Measurements from ENCODE around the gene SLAMF9. TPM values are rescaled to one million over a fixed set of nuclear protein-coding genes. Genes with fewer than 3 reads are reported as not detected.

SLAMF9 gene
- total RNA-seq, 2 donors from 2014 or later = not detected

DNA sequence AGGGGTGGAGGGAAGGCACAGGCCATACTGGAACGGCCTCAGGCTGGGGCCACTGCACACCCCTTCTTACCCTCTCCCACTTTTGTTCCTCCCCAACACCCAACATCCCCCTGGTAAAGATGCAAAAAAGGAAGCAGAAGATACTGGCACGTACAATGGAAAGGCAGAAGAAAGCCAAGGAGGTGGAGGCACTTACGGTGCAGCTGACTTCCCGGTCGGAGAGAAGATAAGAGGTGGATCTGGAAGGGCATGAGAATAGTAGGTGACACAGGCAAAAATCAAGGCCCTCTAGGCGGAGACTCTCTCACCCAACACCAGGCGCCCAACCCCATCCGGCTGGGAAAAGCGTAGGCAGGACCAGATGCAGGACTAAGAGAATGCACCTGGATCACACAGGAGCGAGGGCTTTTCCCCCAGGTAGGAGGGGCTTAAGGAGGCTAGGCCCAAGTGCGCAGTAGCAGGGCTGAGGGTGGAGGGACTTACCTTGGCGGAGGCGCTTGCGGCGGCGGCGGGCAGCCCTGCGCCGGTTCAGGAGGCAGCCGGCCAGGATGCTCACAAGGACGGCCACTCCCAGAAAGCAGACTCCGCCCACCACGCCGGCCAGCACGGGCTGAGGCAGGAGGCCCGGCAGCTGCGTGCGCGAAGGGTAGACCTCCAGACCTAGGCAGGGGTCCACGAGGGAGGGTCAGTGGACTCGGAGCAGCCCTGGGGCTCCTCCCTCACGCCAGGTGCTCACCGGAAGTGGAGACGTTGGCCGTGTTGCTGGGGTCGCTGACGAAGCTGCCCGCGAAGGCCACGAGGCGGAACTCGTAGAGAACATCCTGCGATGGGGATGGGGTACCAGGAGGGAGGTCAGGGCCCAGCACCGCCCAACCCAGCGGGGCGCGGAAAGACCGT, 24.6 kb downstream of the SLAMF9 start:
- H3K36me3 Mint-ChIP-seq (ENCODE audit: low read depth) = peaks cover 13% of the 10 kb centered on the region

DNA sequence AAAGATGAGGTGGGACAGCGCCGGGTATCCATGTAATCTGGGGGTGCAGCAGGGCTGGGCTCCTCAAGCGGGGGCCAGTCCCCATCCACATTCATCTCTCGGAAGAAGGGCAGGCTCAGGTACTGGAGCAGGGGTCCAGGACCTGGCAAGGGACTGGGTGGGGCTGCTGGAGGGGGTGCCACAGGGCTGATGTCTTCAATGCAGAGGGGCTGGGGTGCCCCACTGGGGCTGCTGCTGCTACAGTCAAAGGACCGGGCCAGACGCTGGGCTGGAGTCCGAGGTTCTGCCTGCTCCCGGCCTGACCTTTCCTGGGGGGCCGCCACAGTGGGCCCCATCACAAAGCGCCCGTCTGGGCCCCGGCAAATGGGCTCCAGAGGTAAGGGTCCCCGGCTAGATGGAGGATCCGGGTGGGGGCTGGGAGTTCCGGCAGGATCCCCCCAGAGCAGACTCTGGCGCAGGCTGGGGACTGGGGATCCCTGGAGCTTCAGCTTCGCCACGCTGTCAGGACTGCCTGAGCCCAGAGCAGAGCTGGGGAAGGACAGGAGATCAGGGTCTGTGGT, 25.5 kb downstream of the SLAMF9 start:
- H3K36me3 Mint-ChIP-seq (ENCODE audit: low read depth) = peaks cover 22% of the 10 kb centered on the region
- ATAC-seq (replicated peaks) = no peak
- H3K27me3 Mint-ChIP-seq = no peaks in the 10 kb centered on the region
- no peak overlapping the region for H3K4me3 Mint-ChIP-seq
- H3K4me1 Mint-ChIP-seq = peaks cover 17% of the 10 kb centered on the region
- no peak overlapping the region for H3K27ac Mint-ChIP-seq
- H3K9me3 Mint-ChIP-seq = no peaks in the 10 kb centered on the region

More for the DNA sequence above, 24.6 kb downstream of the SLAMF9 start:
- H3K27ac Mint-ChIP-seq = no peak overlapping the region
- ATAC-seq (replicated peaks) = no peak
- no peaks in the 10 kb centered on the region for H3K27me3 Mint-ChIP-seq
- no peaks in the 10 kb centered on the region for H3K9me3 Mint-ChIP-seq
- no peak overlapping the region for H3K4me3 Mint-ChIP-seq
- H3K4me1 Mint-ChIP-seq = peaks cover 12% of the 10 kb centered on the region

DNA sequence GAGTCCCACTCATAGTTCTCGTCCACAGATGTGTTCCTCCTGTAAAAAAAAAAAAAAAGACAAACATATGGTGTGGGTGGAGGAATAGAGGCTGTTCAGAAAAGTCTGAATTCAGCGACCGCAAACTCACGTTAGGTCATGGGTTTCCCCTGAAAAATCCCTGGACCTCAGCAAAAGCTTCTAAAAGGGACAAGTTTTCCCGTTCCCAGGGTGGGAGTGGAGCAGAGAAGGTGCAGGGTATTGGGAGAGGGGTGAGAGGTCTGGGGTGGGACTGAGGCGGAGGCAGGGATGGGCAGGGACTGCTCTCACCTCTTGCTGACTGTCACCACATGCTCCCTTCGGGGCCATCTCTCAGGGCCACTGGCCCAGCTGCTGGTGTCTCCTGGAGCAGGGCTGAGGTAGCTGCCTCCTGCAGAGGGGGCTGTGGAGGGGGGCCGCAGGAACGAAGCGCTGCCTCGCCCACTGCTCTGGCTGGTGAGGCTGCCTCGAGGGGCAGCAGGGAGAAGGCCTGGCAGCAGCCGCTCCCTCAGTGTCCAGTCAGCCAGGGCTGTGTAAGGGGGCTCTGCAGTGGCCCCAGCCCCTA, 26.1 kb downstream of the SLAMF9 start:
- Mint-ChIP-seq H3K27me3 (no peaks in the 10 kb centered on the region), H3K4me1 (peaks cover 23% of the 10 kb centered on the region), H3K36me3 (ENCODE audit: low read depth) (peaks cover 28% of the 10 kb centered on the region), H3K9me3 (no peaks in the 10 kb centered on the region), H3K4me3 (no peak overlapping the region), H3K27ac (no peak overlapping the region)
- no peak for ATAC-seq (replicated peaks)

DNA sequence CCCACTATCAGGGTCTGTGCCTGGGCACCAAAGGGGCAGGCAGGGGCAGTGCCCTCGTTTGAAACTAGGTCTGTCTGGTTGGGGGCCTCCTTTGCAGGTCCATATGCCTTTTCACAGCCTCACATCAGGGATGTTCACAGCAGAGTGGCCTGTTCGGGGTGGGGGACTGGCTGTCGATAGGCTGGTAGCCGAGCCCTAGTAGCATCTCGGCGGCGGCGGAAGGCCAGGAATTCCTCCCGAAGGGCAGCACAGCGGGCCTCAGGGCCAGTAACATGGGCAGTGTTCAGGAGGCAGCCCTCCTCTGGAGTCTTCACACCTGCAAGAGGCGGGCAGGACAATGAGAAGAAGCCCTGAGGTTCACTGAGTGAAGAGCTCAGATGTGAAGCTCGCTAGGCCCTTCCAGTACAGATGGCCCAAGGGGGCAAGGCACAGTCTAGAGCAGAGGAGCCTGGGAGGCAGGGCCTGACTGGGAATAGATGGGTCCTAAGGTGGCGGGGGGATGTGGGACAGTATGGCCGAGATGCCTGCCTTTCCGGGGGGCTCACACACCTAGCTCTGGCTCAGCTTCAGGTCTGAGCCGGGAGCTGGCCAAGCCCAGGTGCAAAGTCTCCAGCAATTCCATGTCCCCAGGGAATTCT, 26.7 kb downstream of the SLAMF9 start:
- Mint-ChIP-seq H3K9me3 (no peaks in the 10 kb centered on the region), H3K27me3 (no peaks in the 10 kb centered on the region), H3K4me3 (peak overlapping the region; percentile 89), H3K36me3 (ENCODE audit: low read depth) (peaks cover 34% of the 10 kb centered on the region), H3K27ac (peak overlapping the region; percentile 99), H3K4me1 (peaks cover 26% of the 10 kb centered on the region)
- no peak for ATAC-seq (replicated peaks)

DNA sequence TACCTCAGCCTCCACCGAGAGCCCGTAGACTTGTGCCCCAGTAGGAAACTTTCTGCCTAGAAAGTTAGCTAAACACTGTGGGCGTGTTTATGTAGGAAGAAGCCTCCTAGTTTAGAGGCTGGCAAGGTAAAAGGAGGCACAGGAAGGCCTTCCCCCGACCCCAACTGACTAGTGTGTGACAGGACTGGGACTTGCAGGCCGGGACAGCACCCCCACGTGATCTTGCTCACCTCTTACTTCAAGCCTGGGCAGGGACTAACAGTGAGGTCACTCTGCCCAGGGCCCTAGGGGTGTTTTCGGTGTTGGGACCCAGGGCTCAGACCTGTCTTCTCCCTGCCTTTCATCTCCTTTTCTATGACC, 28.3 kb downstream of the SLAMF9 start:
- Mint-ChIP-seq H3K9me3 (no peaks in the 10 kb centered on the region), H3K27ac (peak overlapping the region; percentile 99), H3K4me1 (peaks cover 39% of the 10 kb centered on the region), H3K36me3 (ENCODE audit: low read depth) (peaks cover 51% of the 10 kb centered on the region), H3K27me3 (no peaks in the 10 kb centered on the region), H3K4me3 (peak overlapping the region; percentile 89)
- peak; percentile 44 for ATAC-seq (replicated peaks)

DNA sequence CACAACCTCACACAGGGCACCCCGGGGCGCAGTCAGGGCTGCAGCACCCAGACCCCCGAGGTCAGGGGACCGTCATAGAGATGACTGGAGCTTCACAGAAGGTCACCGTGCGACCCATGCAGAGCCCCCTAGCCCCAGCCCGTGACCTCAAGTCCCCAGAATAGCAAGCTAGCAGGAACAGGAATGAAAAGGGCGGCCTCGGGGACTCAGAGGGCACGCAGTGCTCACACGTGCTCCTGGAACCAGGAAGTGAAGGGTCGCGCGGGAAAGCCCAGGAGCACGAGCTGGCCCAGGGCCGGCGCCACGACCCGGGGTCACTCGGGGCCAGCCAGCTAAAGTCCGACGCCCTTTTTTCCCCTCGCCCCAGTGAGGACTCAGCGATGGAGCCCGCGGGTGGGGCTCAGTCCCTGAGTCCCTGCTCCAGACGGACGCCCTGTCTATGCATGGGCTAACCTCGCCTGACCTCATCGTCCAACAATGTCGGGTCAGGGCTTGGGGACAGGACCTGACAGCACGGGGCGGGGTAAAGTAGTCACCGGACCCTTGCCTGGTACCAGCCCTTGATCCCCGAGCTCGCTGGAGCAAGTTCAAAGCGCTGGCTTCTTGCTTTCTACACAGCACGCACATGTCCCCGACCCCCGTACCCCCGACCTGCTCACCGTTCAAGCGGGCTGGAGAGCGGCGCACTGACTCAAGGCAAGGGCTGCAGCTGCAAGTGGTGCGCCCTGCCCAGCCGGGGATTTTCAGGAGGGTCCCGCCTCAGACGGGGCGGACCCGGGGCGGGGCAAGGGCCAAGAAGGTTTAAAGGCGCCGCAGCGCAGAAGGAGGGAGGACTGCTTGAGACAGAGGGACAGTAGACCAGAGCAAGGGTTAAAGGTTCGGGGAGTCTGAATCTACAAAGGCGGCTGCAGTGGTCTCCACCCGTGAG, 29.0 kb downstream of the SLAMF9 start, which contains the start of gene TAGLN2:
Gene TAGLN2, minus strand, starts transcription at position 717 of the 928 bp plus-strand sequence. CDS start 4,998 bp downstream, outside the sequence.
- H3K27me3 Mint-ChIP-seq = no peaks in the 10 kb centered on the region
- no peaks in the 10 kb centered on the region for H3K9me3 Mint-ChIP-seq
- H3K27ac Mint-ChIP-seq = peak within 1 kb of the TSS; percentile 99
- H3K36me3 Mint-ChIP-seq (ENCODE audit: low read depth) = peaks cover 57% of the 10 kb centered on the region
- peak within 1 kb of the TSS; percentile 89 for H3K4me3 Mint-ChIP-seq
- H3K4me1 Mint-ChIP-seq = peaks cover 45% of the 10 kb centered on the region
- ATAC-seq (replicated peaks) = peak; percentile 66

DNA sequence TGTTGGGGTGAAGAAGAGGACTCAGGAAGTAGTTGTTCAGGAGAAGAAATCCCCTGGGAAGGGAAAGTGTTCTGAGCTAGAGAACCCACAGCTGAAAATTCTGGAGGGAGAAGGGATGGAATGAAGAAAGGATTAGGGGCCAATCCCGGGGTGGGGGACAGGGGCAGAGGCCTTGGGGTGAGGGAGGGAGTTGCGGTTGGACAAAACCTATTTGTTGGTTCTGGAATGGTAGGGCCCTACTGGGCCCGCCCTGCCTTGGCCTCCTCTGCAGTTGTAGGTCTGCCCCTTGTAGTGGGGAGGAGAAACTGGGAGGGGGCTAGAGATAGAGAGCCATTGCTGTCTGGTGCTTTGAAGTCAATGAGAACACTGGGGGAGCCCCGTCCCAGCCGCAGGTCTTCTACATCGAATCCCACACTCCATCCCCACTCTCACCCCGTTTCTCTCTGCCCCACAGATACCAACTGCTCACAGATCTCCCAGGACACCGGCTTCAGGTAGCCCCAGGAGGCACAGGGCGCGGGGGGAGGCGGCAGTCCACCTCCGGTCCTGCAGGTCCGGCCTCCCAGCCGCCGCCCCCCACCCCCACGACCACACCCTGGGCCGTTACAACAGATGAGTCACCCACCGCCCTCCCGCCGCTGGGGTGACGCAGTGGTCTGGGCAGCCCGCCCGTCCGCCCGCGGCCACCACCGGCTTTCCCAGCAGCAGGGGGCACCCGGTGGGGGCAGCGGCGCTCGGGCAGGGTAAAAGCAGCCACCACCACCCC, 29.8 kb downstream of the SLAMF9 start:
- Mint-ChIP-seq H3K27me3 (no peaks in the 10 kb centered on the region), H3K36me3 (ENCODE audit: low read depth) (peaks cover 65% of the 10 kb centered on the region), H3K4me3 (peak overlapping the region; percentile 89), H3K4me1 (peaks cover 45% of the 10 kb centered on the region), H3K27ac (peak overlapping the region; percentile 99), H3K9me3 (no peaks in the 10 kb centered on the region)
- peak; percentile 40 for ATAC-seq (replicated peaks)

DNA sequence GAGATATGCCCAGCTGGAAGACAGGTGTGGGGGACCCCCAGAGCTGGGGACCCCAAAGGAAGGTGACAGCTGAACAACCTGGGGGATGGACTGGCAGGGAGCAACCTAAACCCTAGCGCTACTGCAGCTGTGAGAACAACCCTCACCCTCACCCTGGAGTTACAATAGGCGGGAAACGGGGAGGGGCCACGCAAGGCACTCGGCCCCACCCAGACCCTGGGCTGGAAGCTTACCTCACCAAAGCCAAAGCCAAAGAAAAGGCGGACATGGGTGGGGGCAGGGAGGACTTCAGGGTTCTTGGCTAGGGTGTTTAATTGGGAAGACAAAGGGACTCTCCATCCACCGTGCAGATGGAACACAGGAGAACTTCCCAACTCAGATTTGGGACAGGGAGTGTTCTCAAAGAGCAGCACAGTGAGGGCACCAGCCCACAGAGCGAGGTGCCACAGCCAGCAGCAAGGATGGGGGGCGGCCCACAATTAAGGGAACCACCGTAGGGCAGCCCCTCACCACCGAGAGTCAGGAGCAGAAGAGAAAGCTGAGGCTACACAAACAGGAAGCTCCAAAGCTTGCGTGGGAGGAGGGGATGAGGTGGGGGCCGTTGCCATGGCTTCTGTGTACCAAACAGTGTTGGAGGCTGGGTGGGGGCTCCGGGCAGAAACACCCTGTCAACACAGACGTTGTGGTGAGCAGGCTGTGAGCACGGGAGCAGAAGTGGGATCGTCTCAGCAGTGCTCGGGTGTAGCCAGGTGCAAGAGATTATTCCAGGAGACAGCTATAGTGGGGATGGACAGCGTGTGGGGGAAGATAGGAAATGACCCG, 30.6 kb downstream of the SLAMF9 start:
- H3K36me3 Mint-ChIP-seq (ENCODE audit: low read depth) = peaks cover 73% of the 10 kb centered on the region
- H3K4me3 Mint-ChIP-seq = peak overlapping the region; percentile 89
- peak overlapping the region; percentile 99 for H3K27ac Mint-ChIP-seq
- no peaks in the 10 kb centered on the region for H3K27me3 Mint-ChIP-seq
- peaks cover 46% of the 10 kb centered on the region for H3K4me1 Mint-ChIP-seq
- peak; percentile 41 for ATAC-seq (replicated peaks)
- H3K9me3 Mint-ChIP-seq = no peaks in the 10 kb centered on the region

DNA sequence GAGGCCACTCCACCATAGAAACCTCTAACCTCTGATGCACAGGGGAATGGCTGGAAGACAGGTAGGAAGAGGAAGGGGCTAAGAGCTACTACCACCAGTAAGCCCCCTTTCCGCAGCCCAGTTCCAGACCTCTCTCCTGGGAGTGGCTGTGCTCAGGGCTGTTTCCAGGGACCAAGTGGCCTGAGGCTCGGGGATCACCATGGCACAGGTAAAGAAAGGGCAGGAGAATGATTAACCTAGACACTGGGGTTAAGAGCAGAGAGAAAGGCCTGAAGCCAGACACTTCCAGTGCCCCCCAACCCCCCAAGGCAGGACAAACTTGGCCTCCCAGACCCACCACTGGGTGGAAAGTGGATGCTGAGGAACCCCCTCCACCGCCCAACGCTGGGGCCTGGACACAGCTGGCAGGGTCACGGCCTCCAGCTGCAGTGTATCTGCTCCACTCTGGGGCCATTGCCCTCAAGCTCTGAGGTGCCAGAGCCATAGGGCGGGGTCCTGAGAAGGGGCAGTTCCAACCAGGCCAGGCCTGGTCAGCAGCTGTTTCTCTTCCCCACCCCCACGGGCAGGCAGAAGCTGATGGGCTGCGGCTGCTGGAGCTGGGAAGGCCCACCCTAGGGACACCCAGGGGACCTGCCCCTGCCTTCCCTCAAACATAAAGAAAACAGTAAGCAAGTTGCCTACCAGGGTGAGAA, 31.4 kb downstream of the SLAMF9 start:
- Mint-ChIP-seq H3K36me3 (ENCODE audit: low read depth) (peaks cover 81% of the 10 kb centered on the region), H3K4me3 (peak overlapping the region; percentile 89), H3K27ac (peak overlapping the region; percentile 99), H3K27me3 (no peaks in the 10 kb centered on the region), H3K4me1 (peaks cover 54% of the 10 kb centered on the region), H3K9me3 (no peaks in the 10 kb centered on the region)
- no peak for ATAC-seq (replicated peaks)

DNA sequence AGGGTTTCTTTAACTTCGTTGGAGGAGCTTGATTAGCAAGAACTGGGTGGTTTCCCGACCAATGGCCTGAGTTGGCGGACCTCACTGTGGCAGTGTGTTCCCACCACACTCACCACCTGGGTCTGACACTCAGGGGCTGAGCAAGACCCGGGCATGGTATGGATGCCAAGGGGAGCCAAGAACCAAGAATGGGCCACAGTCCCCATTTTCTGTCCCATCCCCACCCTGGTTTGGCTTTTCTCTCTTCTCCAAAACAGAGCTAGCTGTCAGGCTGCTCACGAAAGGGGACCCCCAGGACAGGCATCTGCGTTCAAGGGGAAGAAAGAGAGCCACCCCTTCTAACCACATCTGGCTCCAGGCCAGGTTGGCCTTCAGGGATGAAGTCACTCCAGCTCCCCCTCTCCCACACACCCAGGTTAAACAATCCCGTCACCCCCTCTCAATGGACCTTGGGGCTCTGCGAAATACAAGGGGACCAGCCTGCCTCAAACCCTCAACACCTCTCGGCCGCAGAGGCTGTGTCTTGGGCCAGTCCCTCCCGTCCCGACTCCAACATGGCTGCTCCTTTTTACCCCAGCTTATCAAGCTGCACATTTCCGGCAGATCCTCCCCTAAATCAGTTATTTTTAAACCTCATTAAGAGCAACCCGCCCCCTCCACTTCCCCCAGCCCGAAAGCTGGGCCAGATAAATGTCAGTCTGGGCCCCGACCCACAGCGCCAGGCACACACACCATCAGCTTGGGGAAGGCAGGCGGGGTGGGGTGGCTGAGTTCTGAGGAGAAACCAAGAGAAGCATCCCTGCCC, 32.1 kb downstream of the SLAMF9 start:
- no peaks in the 10 kb centered on the region for H3K27me3 Mint-ChIP-seq
- ATAC-seq (replicated peaks) = no peak
- H3K9me3 Mint-ChIP-seq = no peaks in the 10 kb centered on the region
- peaks cover 53% of the 10 kb centered on the region for H3K4me1 Mint-ChIP-seq
- H3K36me3 Mint-ChIP-seq (ENCODE audit: low read depth) = peaks cover 88% of the 10 kb centered on the region
- peak overlapping the region; percentile 89 for H3K4me3 Mint-ChIP-seq
- peak overlapping the region; percentile 99 for H3K27ac Mint-ChIP-seq

DNA sequence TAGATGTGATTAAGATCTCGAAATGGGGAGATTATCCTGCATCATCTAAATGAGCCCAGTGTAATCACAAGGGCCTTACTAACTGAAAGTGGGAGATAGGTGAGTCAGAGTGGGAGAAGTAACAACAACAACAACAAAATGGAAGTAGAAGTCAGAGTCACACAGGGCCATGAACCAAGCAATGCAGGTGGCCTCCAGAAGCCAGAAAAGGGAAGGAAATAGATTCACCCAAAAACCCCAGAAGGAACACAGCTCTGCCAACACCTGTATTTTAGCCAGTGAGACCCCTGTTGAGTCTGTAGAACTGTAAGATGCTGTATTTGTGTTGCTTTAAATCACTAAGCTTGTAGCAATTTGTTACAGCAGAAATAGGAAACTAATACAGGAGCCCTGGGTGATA, 32.8 kb downstream of the SLAMF9 start:
- ATAC-seq (replicated peaks) = peak; percentile 33
- peaks cover 49% of the 10 kb centered on the region for H3K4me1 Mint-ChIP-seq
- H3K27me3 Mint-ChIP-seq = no peaks in the 10 kb centered on the region
- no peaks in the 10 kb centered on the region for H3K9me3 Mint-ChIP-seq
- peaks cover 95% of the 10 kb centered on the region for H3K36me3 Mint-ChIP-seq (ENCODE audit: low read depth)
- H3K27ac Mint-ChIP-seq = peak overlapping the region; percentile 99
- H3K4me3 Mint-ChIP-seq = peak overlapping the region; percentile 89
